IMR-90 (cell line): ENCODE data around the gene GMCL1. TPM values are rescaled to one million over a fixed set of nuclear protein-coding genes. Genes with fewer than 3 reads are reported as not detected.

Experiments used
- ATAC-seq: fragments of 200-7000 bp; cut with Tn5 transposase; 2 replicates; pipeline ENCODE4 v1.9.1; 2020; ENCODE audit warnings: low read depth, mild to moderate bottlenecking, moderate library complexity
- Bru-seq: library from RNA; stranded (reverse); fragments of 400-500 nt; gene quantifications from one replicate; lab custom pipeline; 2021; lab: Mats Ljungman, UMichigan
- BruChase-seq, 2 experiments: library from RNA; stranded (reverse); fragments of 400-500 nt; gene quantifications; one replicate each; lab custom pipeline; 2021; lab: Mats Ljungman, UMichigan
- BruUV-seq: library from RNA; stranded (reverse); fragments of 400-500 nt; replicated peaks from 2 replicates; lab custom pipeline; 2021; lab: Mats Ljungman, UMichigan
- CTCF ChIA-PET: fragments of 300-600 bp; formaldehyde crosslinking; extraction: SDS; loops from one replicate; lab custom pipeline; 2021; ENCODE audit warnings: antibody characterized with exemption; lab: Yijun Ruan, JAX
- POLR2A ChIA-PET: fragments of 300-600 bp; sonication (Branson Sonifier 250); formaldehyde crosslinking; loops from one replicate; lab custom pipeline; 2022; ENCODE audit warnings: antibody characterized with exemption; ENCODE audit not compliant: unreplicated experiment; lab: Charles Lee
- DNase-seq: peaks from one replicate; pipeline ENCODE4 v3.0.0; 2013
- H2AFZ ChIP-seq: replicated peaks from 2 replicates; pipeline ENCODE3; 2013; ENCODE audit warnings: low read length, mild to moderate bottlenecking; ENCODE audit not compliant: poor library complexity
- H2AK5ac ChIP-seq: 2 replicates; pipeline ENCODE4 v1.6.1; 2013; ENCODE audit warnings: low read depth, low read length, inconsistent platforms
- H2AK9ac ChIP-seq: replicated peaks from 2 replicates; pipeline ENCODE3; 2013; ENCODE audit warnings: mild to moderate bottlenecking, low read depth, low read length, moderate library complexity; ENCODE audit not compliant: poor library complexity
- H2BK120ac ChIP-seq: 2 replicates; pipeline ENCODE4 v1.6.1; 2013; ENCODE audit warnings: low read depth, low read length, inconsistent platforms
- H2BK15ac ChIP-seq: 3 replicates; pipeline ENCODE4 v1.6.1; 2013; ENCODE audit warnings: low read depth, low read length, inconsistent platforms
- H2BK20ac ChIP-seq: 2 replicates; pipeline ENCODE4 v1.6.1; 2013; ENCODE audit warnings: low read depth, mild to moderate bottlenecking, inconsistent platforms, low read length, moderate library complexity
- H2BK5ac ChIP-seq: 2 replicates; pipeline ENCODE4 v1.6.1; 2013; ENCODE audit warnings: mild to moderate bottlenecking, low read depth, low read length, inconsistent platforms; ENCODE audit not compliant: poor library complexity, severe bottlenecking
- H3K14ac ChIP-seq: replicated peaks from 2 replicates; pipeline ENCODE4 v1.6.1; 2013; ENCODE audit warnings: low read depth, low read length, inconsistent platforms
- H3K18ac ChIP-seq: 2 replicates; pipeline ENCODE4 v1.6.1; 2013; ENCODE audit warnings: low read depth, low read length, control low read depth
- H3K23ac ChIP-seq: 2 replicates; pipeline ENCODE4 v1.6.1; 2013; ENCODE audit warnings: low read depth, low read length, inconsistent platforms
- H3K27ac ChIP-seq: 2 replicates; pipeline ENCODE4 v1.5.1; 2013; ENCODE audit warnings: mild to moderate bottlenecking, control low read depth, low read length; ENCODE audit not compliant: insufficient read depth
- H3K27me3 ChIP-seq: 2 replicates; pipeline ENCODE4 v1.6.1; 2013; ENCODE audit warnings: low read length; ENCODE audit not compliant: control insufficient read depth, insufficient read depth
- H3K36me3 ChIP-seq: 2 replicates; pipeline ENCODE4 v1.6.1; 2013; ENCODE audit warnings: low read length, mixed read lengths; ENCODE audit not compliant: control insufficient read depth, insufficient read depth
- H3K4ac ChIP-seq: 2 replicates; pipeline ENCODE4 v1.6.1; 2013; ENCODE audit warnings: low read depth, low read length, inconsistent platforms
- H3K4me1 ChIP-seq: 2 replicates; pipeline ENCODE4 v1.6.1; 2013; ENCODE audit warnings: low read length, mixed read lengths; ENCODE audit not compliant: control insufficient read depth, insufficient read depth
- H3K4me2 ChIP-seq: 2 replicates; pipeline ENCODE4 v1.6.1; 2013; ENCODE audit warnings: low read depth, mild to moderate bottlenecking, control low read depth, low read length, moderate library complexity
- H3K4me3 ChIP-seq: 2 replicates; pipeline ENCODE4 v1.5.1; 2013; ENCODE audit warnings: low read depth, mild to moderate bottlenecking, control low read depth, low read length, moderate library complexity; ENCODE audit not compliant: insufficient read depth
- H3K56ac ChIP-seq: 2 replicates; pipeline ENCODE4 v1.6.1; 2013; ENCODE audit warnings: low read length, inconsistent platforms; ENCODE audit not compliant: insufficient read depth; ENCODE audit errors: extremely low read depth
- H3K79me1 ChIP-seq, 2 experiments: 2 replicates each; pipeline ENCODE4 v1.6.1; 2013; ENCODE audit warnings: low read length in 2 of 2, inconsistent platforms in 1 of 2, low read depth in 1 of 2
- H3K9ac ChIP-seq: 2 replicates; pipeline ENCODE4 v1.6.1; 2013; ENCODE audit warnings: low read depth, low read length, control low read depth
- H3K9me1 ChIP-seq: 2 replicates; pipeline ENCODE4 v1.6.1; 2013; ENCODE audit warnings: low read length, inconsistent platforms; ENCODE audit not compliant: insufficient read depth
- H3K9me3 ChIP-seq: 2 replicates; pipeline ENCODE4 v1.6.1; 2013; ENCODE audit warnings: low read length; ENCODE audit not compliant: control insufficient read depth, insufficient read depth
- H4K20me1 ChIP-seq: 2 replicates; pipeline ENCODE4 v1.6.1; 2013; ENCODE audit warnings: low read length, inconsistent platforms; ENCODE audit not compliant: insufficient read depth
- H4K5ac ChIP-seq: 2 replicates; pipeline ENCODE4 v1.6.1; 2013; ENCODE audit warnings: mild to moderate bottlenecking, low read depth, low read length, control low read depth
- H4K8ac ChIP-seq, 2 experiments: 2 replicates each; pipeline ENCODE4 v1.6.1; 2013; ENCODE audit warnings: low read depth in 2 of 2, low read length in 2 of 2, control low read depth in 1 of 2, inconsistent platforms in 1 of 2
- H4K91ac ChIP-seq: 2 replicates; pipeline ENCODE4 v1.6.1; 2013; ENCODE audit warnings: low read depth, low read length, inconsistent platforms; ENCODE audit not compliant: insufficient read depth
- BHLHE40 ChIP-seq: fragments of 150-350 bp; IDR thresholded peaks from 2 replicates; pipeline ENCODE4 v1.6.1; 2016; ENCODE audit warnings: mild to moderate bottlenecking, low read depth, low read length
- CEBPB ChIP-seq: IDR thresholded peaks from 2 replicates; pipeline ENCODE4 v1.6.1; 2012; ENCODE audit warnings: low read depth, low read length, improper control_type of control experiment
- CHD1 ChIP-seq: IDR thresholded peaks from 2 replicates; pipeline ENCODE4 v1.6.1; 2012; ENCODE audit warnings: low read depth, low read length, improper control_type of control experiment
- FOS ChIP-seq: fragments of 150-350 bp; IDR thresholded peaks from 2 replicates; pipeline ENCODE4 v1.6.1; 2016; ENCODE audit warnings: low read depth, low read length
- MAFK ChIP-seq: IDR thresholded peaks from 2 replicates; pipeline ENCODE4 v1.6.1; 2012; ENCODE audit warnings: low read depth, low read length, improper control_type of control experiment
- MAZ ChIP-seq: IDR thresholded peaks from 2 replicates; pipeline ENCODE4 v1.6.1; 2012; ENCODE audit warnings: low read depth, mild to moderate bottlenecking, low read length, improper control_type of control experiment, moderate library complexity, borderline replicate concordance
- POLR2A ChIP-seq: IDR thresholded peaks from 2 replicates; pipeline ENCODE4 v1.6.1; 2012; ENCODE audit warnings: mild to moderate bottlenecking, low read depth, low read length
- RAD21 ChIP-seq: IDR thresholded peaks from 2 replicates; pipeline ENCODE4 v1.6.1; 2012; ENCODE audit warnings: low read length, improper control_type of control experiment
- SMC3 ChIP-seq: fragments of 150-350 bp; IDR thresholded peaks from 2 replicates; pipeline ENCODE4 v1.6.1; 2016; ENCODE audit warnings: low read depth, mild to moderate bottlenecking, antibody characterized with exemption, low read length, moderate library complexity
- WGBS, 2 experiments: methylation state at CpG; one replicate each; pipeline versions ENCODE4 v1.1.5 to v1.1.7; 2013; ENCODE audit warnings: missing lambda C conversion rate in 2 of 2; ENCODE audit not compliant: insufficient read length in 1 of 2; ENCODE audit errors: extremely low coverage in 2 of 2; 5-methylcytosine and 5-hydroxymethylcytosine counted together
- dilution Hi-C: fragments of 300-500 bp; cut with HindIII; formaldehyde crosslinking; loops from one replicate; pipeline ENCODE4 v1.14.3; 2018; ENCODE audit warnings: low sequenced_read_pairs; ENCODE audit not compliant: unreplicated experiment
- in situ Hi-C: fragments of 300-500 bp; cut with MboI; formaldehyde crosslinking; loops from 3 replicates; pipeline ENCODE4 v1.14.3; 2019; ENCODE audit warnings: low sequenced_read_pairs, inconsistent platforms, mixed read lengths
- intact Hi-C: fragments of 100-400 bp; cut with micrococcal nuclease; formaldehyde crosslinking; loops from 2 replicates; pipeline ENCODE4 v1.10.0; 2022
- long read RNA-seq: library from polyadenylated mRNA; unstranded; transcript quantifications from one replicate; pipeline ENCODE4 v2.0.0, GENCODE V29; 2021; ENCODE audit not compliant: unreplicated experiment
- polyA plus RNA-seq, 3 experiments: library from polyadenylated mRNA; depleted of rRNA; stranded (reverse); fragments of >200 nt; gene quantifications; 2 replicates each; pipeline ENCODE4 v1.2.3, GENCODE V29; 2012; ENCODE audit warnings: low replicate concordance in 1 of 3
- total RNA-seq: library from RNA; depleted of rRNA; stranded (reverse); fragments of >200 nt; gene quantifications from 2 replicates; pipeline ENCODE4 v1.2.3, GENCODE V29; 2012; rRNA removed
- TF ChIP-seq, protein P1 (sequence below): fragments of 150-350 bp; IDR thresholded peaks from 2 replicates; pipeline ENCODE4 v1.6.1; 2017; ENCODE audit warnings: mild to moderate bottlenecking, antibody characterized with exemption, low read length, low read depth
- TF ChIP-seq, protein P2 (sequence below): fragments of 150-350 bp; IDR thresholded peaks from 2 replicates; pipeline ENCODE4 v1.6.1; 2016; ENCODE audit warnings: low read depth, mild to moderate bottlenecking, low read length, moderate library complexity, borderline replicate concordance

Gene GMCL1, protein sequence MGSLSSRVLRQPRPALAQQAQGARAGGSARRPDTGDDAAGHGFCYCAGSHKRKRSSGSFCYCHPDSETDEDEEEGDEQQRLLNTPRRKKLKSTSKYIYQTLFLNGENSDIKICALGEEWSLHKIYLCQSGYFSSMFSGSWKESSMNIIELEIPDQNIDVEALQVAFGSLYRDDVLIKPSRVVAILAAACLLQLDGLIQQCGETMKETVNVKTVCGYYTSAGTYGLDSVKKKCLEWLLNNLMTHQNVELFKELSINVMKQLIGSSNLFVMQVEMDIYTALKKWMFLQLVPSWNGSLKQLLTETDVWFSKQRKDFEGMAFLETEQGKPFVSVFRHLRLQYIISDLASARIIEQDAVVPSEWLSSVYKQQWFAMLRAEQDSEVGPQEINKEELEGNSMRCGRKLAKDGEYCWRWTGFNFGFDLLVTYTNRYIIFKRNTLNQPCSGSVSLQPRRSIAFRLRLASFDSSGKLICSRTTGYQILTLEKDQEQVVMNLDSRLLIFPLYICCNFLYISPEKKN
- total RNA-seq (3.4 and 6.1 TPM in 2 replicates), polyA plus RNA-seq (2012; rRNA removed) (2.3 and 2.8 TPM in 2 replicates), Bru-seq, nascent RNA (percentile 60 among the genes with signal in this experiment), BruChase-seq, experiment 1, labeled RNA remaining after a 6-hour chase (percentile 65 among the genes with signal in this experiment), BruChase-seq, experiment 2, labeled RNA remaining after a 2-hour chase (percentile 63 among the genes with signal in this experiment)
- 2.8 and 3.0 TPM in 2 replicates for polyA plus RNA-seq (2012; cell fraction: cytosol; rRNA removed)
- 4.0 and 4.2 TPM in 2 replicates for polyA plus RNA-seq (2012; cell fraction: nucleus; rRNA removed; ENCODE audit: low replicate concordance)
- long read RNA-seq, full-length matches to known transcripts, result 35 of 39 reads
- long read RNA-seq, partial matches to known transcripts, result 0 of 39 reads
- long read RNA-seq, other reads (novel, unspliced or antisense), result 4 of 39 reads

- peak within 1 kb of the TSS; percentile 91 for H3K56ac ChIP-seq
- peak within 1 kb of the TSS; percentile 85 for H3K9ac ChIP-seq
- dilution Hi-C loops (no loop called here), intact Hi-C loops (loop anchor here (5.0 to 10.0 kb wide), 2 partner anchors 55 to 1362 kb away; partner anchors contain the start of genes APLF and FBXO48), in situ Hi-C loops (no loop called here)
- H3K4ac ChIP-seq, result peak within 1 kb of the TSS; percentile 89
- ChIA-PET CTCF (no interaction called here), POLR2A (no interaction called here)
- 0% methylated on average over 41 of the region's 74 CpGs; no CpG with 5 or more reads in 1 of the 2 experiments for WGBS, 2 experiments
- H3K9me3 ChIP-seq, result no peaks in the 10 kb centered on the region
- peak within 1 kb of the TSS; percentile 74 for H2BK120ac ChIP-seq
- peak within 1 kb of the TSS; percentile 44 for H3K23ac ChIP-seq
- H3K4me3 ChIP-seq, result peak within 1 kb of the TSS; percentile 58
- no TSS peak for BruUV-seq
- no peaks in the 10 kb centered on the region for H3K27me3 ChIP-seq
- H4K8ac ChIP-seq, result peak within 1 kb of the TSS; percentile 99
- peak within 1 kb of the TSS; percentile 86; the same call in 1 of the 2 replicates for H2AK5ac ChIP-seq
- no peaks in the 10 kb centered on the region for H3K36me3 ChIP-seq
- 0 out of 2 replicates have a peak, but pooled peaks cover 2% of the 10 kb centered on the region for H3K4me1 ChIP-seq
- H3K9me1 ChIP-seq, result 0 out of 2 replicates have a peak, but pooled peaks cover 6% of the 10 kb centered on the region
- no peak within 1 kb of the TSS for H2BK20ac ChIP-seq
- H4K91ac ChIP-seq, result peak within 1 kb of the TSS; percentile 84
- peak within 1 kb of the TSS; percentile 95 for H2AK9ac ChIP-seq
- ATAC-seq (peak; percentile 95), DNase-seq (peak; percentile 94)
- H3K79me1 ChIP-seq, result peaks cover 14 to 36% of the 10 kb centered on the region in 2 experiments; a peak in 3 of 4 replicates
- H3K27ac ChIP-seq, result peak within 1 kb of the TSS; percentile 80
- H3K4me2 ChIP-seq, result peak within 1 kb of the TSS; percentile 83
- peak within 1 kb of the TSS; percentile 83; the same call in 2 of the 3 replicates for H2BK15ac ChIP-seq
- peak within 1 kb of the TSS; percentile 59 for H3K18ac ChIP-seq
- H3K14ac ChIP-seq, result peak within 1 kb of the TSS; percentile 97
- peak within 1 kb of the TSS; percentile 92 for H4K5ac ChIP-seq
- peak within 1 kb of the TSS; percentile 80 for H2BK5ac ChIP-seq
- no peaks in the 10 kb centered on the region for H4K20me1 ChIP-seq
- H2AFZ ChIP-seq, result peak within 1 kb of the TSS; percentile 97
- TF ChIP-seq CHD1, result no peak
- TF ChIP-seq MAZ, result peak; percentile 88; the same call in 1 of the 2 replicates
- TF ChIP-seq CEBPB, result peak; percentile 100
- TF ChIP-seq, protein P1, sequence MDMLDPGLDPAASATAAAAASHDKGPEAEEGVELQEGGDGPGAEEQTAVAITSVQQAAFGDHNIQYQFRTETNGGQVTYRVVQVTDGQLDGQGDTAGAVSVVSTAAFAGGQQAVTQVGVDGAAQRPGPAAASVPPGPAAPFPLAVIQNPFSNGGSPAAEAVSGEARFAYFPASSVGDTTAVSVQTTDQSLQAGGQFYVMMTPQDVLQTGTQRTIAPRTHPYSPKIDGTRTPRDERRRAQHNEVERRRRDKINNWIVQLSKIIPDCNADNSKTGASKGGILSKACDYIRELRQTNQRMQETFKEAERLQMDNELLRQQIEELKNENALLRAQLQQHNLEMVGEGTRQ, result no peak
- no peak for TF ChIP-seq SMC3
- TF ChIP-seq MAFK, result no peak
- TF ChIP-seq POLR2A, result peak; percentile 86
- TF ChIP-seq FOS, result no peak
- TF ChIP-seq RAD21, result no peak
- TF ChIP-seq, protein P2, sequence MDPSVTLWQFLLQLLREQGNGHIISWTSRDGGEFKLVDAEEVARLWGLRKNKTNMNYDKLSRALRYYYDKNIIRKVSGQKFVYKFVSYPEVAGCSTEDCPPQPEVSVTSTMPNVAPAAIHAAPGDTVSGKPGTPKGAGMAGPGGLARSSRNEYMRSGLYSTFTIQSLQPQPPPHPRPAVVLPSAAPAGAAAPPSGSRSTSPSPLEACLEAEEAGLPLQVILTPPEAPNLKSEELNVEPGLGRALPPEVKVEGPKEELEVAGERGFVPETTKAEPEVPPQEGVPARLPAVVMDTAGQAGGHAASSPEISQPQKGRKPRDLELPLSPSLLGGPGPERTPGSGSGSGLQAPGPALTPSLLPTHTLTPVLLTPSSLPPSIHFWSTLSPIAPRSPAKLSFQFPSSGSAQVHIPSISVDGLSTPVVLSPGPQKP, result no peak
- peak; percentile 12; the same call in 1 of the 2 replicates for TF ChIP-seq BHLHE40
Observed at GRCh38 chr2:69829256-69830044, at the start of gene GMCL1. TSS of gene GMCL1 (plus strand) at chr2:69829660. CDS start at chr2:69829893, 233 bp downstream.
